Tibial artery (tissue), 4 donors: ENCODE results near the gene PTGDR.
A peak's percentile ranks its signal among the peaks of the same experiment; 100 is the strongest.

Experiments used
- DNase-seq, 2 donors: peaks; one replicate each; pipeline ENCODE4 v3.0.0-alpha.2; 2019
- H3K27ac ChIP-seq, 2 donors: fragments of 200-600 bp; sonication (generic) in 1 of 2; 1 replicate in 1 of 2; 2 replicates in 1 of 2; pipeline ENCODE4 v1.5.1; 2018 to 2019; ENCODE audit warnings: mild to moderate bottlenecking in 1 of 2
- H3K27me3 ChIP-seq, 2 donors: fragments of 200-600 bp; sonication (generic) in 1 of 2; one replicate each; pipeline versions ENCODE4 v1.5.1 to v1.6.0; 2016 to 2019
- H3K36me3 ChIP-seq, 3 donors: fragments of 200-600 bp; sonication (generic) in 2 of 3; one replicate each; pipeline ENCODE4 v1.5.1; 2016 to 2019; ENCODE audit warnings: mild to moderate bottlenecking in 2 of 3
- H3K4me1 ChIP-seq, 4 donors: fragments of 200-600 bp; sonication (generic) in 2 of 4; 1 replicate in 3 of 4; 2 replicates in 1 of 4; pipeline ENCODE4 v1.5.1; 2016 to 2019
- H3K4me3 ChIP-seq, 2 donors: fragments of 200-600 bp; sonication (generic) in 1 of 2; 1 replicate in 1 of 2; 2 replicates in 1 of 2; pipeline ENCODE4 v1.5.1; 2018 to 2019; ENCODE audit warnings: mild to moderate bottlenecking in 2 of 2
- H3K9me3 ChIP-seq, 3 donors: fragments of 200-600 bp; sonication (generic) in 1 of 3; one replicate each; pipeline ENCODE4 v1.5.1; 2016 to 2019
- CTCF ChIP-seq, 2 experiments: fragments of 200-600 bp in 1 of 2; fragments of 450-650 bp in 1 of 2; IDR thresholded peaks; one replicate each; pipeline ENCODE4 v1.5.1; 2017 to 2019; ENCODE audit warnings: antibody characterized with exemption in 2 of 2, mild to moderate bottlenecking in 1 of 2, moderate library complexity in 1 of 2
- intact Hi-C: fragments of 100-400 bp; cut with DNase I; formaldehyde crosslinking; loops from one replicate; pipeline ENCODE4 v1.15.0; 2023; ENCODE audit warnings: low total_unique reads

PTGDR gene

GRCh38 chr14:52310541-52310940, 43.0 kb downstream of the PTGDR start:
- peaks cover 0 to 2% of the 10 kb centered on the region in 2 donors for H3K27me3 ChIP-seq
- peaks cover 0 to 29% (median 15%) of the 10 kb centered on the region in 4 donors for H3K4me1 ChIP-seq
- no peak for TF ChIP-seq CTCF (IDR thresholded peaks at IDR 0.05)
- no peak overlapping the region for H3K27ac ChIP-seq
- H3K36me3 ChIP-seq: no peaks in the 10 kb centered on the region
- H3K9me3 ChIP-seq: no peaks in the 10 kb centered on the region
- intact Hi-C loops: no loop called here
- H3K4me3 ChIP-seq: no peak overlapping the region
- no peak for DNase-seq

GRCh38 chr14:52312931-52313355, 45.4 kb downstream of the PTGDR start:
- Histone ChIP-seq H3K27ac (no peak overlapping the region), H3K9me3 (no peaks in the 10 kb centered on the region), H3K4me1 (peaks cover 0 to 29% (median 15%) of the 10 kb centered on the region in 4 donors), H3K4me3 (peak overlapping the region; percentile 50 to 56), H3K27me3 (peaks cover 0 to 2% of the 10 kb centered on the region in 2 donors), H3K36me3 (no peaks in the 10 kb centered on the region)
- no peak for TF ChIP-seq CTCF (IDR thresholded peaks at IDR 0.05)
- intact Hi-C loops: no loop called here
- DNase-seq: no peak

GRCh38 chr14:52313462-52313861, 46.0 kb downstream of the PTGDR start:
- Histone ChIP-seq H3K4me1 (peaks cover 0 to 29% (median 15%) of the 10 kb centered on the region in 4 donors), H3K27ac (no peak overlapping the region), H3K36me3 (no peaks in the 10 kb centered on the region), H3K4me3 (peak overlapping the region; percentile 50 to 56), H3K27me3 (peaks cover 0 to 2% of the 10 kb centered on the region in 2 donors), H3K9me3 (no peaks in the 10 kb centered on the region)
- no peak for TF ChIP-seq CTCF (IDR thresholded peaks at IDR 0.05)
- intact Hi-C loops: no loop called here
- no peak for DNase-seq

GRCh38 chr14:52313903-52314594, 46.6 kb downstream of the PTGDR start, which contains the start of gene PTGER2:
PTGER2 (plus strand) TSS chr14:52314312; CDS start chr14:52314549, 237 bp downstream.
- Histone ChIP-seq H3K27ac (no peak within 1 kb of the TSS), H3K36me3 (no peaks in the 10 kb centered on the region), H3K9me3 (no peaks in the 10 kb centered on the region), H3K4me3 (peak within 1 kb of the TSS; percentile 50 to 56), H3K27me3 (peaks cover 0 to 2% of the 10 kb centered on the region in 2 donors), H3K4me1 (peaks cover 0 to 29% (median 15%) of the 10 kb centered on the region in 4 donors)
- intact Hi-C loops: no loop called here
- peak; percentile 81 to 88 for DNase-seq
- no peak for TF ChIP-seq CTCF (IDR thresholded peaks at IDR 0.05)

- peak overlapping the region; percentile 50 to 56 for H3K4me3 ChIP-seq
- DNase-seq: peak in 1 of 2 donors; percentile 68
- no peaks in the 10 kb centered on the region for H3K27me3 ChIP-seq
- no peaks in the 10 kb centered on the region for H3K9me3 ChIP-seq
- TF ChIP-seq CTCF (IDR thresholded peaks at IDR 0.05): no peak
- intact Hi-C loops: no loop called here
- no peaks in the 10 kb centered on the region for H3K36me3 ChIP-seq
- peaks cover 0 to 29% (median 15%) of the 10 kb centered on the region in 4 donors for H3K4me1 ChIP-seq
- H3K27ac ChIP-seq: no peak overlapping the region
Measured at GRCh38 chr14:52314595-52315354, 47.3 kb downstream of the PTGDR start.
